Effector memory CD8-positive, alpha-beta T cell (primary cell): ENCODE results near the gene C16orf87.

ENCODE experiments used
- ATAC-seq: fragments of 150-1000 bp; cut with Tn5 transposase; replicated peaks from 2 replicates; pipeline ENCODE4 v1.10.0; 2021; ENCODE audit warnings: mild to moderate bottlenecking, moderate library complexity
- DNase-seq, 3 experiments: peaks; one replicate each; pipeline ENCODE4 v3.0.0; 2021
- H3K27ac Mint-ChIP-seq, 2 donors: one replicate each; pipeline ENCODE4 v1.8.0; 2022; ENCODE audit warnings: mild to moderate bottlenecking in 2 of 2, mixed read lengths in 2 of 2, moderate library complexity in 2 of 2
- H3K27me3 Mint-ChIP-seq, 2 donors: one replicate each; pipeline ENCODE4 v1.8.0; 2022; ENCODE audit warnings: mixed read lengths in 2 of 2
- H3K36me3 Mint-ChIP-seq: one replicate; pipeline ENCODE4 v1.8.0; 2022; ENCODE audit warnings: mild to moderate bottlenecking, moderate library complexity, mixed read lengths; ENCODE audit not compliant: insufficient read depth
- H3K4me1 Mint-ChIP-seq, 2 donors: one replicate each; pipeline ENCODE4 v1.8.0; 2022; ENCODE audit warnings: low read depth in 2 of 2, mixed read lengths in 2 of 2
- H3K4me3 Mint-ChIP-seq, 2 donors: one replicate each; pipeline ENCODE4 v1.8.0; 2022; ENCODE audit warnings: mild to moderate bottlenecking in 2 of 2, mixed read lengths in 2 of 2, moderate library complexity in 2 of 2
- H3K9me3 Mint-ChIP-seq, 2 donors: one replicate each; pipeline ENCODE4 v1.8.0; 2022; ENCODE audit warnings: mixed read lengths in 2 of 2

Gene C16orf87

GRCh38 chr16:46832757-46833459, 1.9 kb upstream of the C16orf87 start:
- ATAC-seq, result no peak
- no peak for DNase-seq
- Mint-ChIP-seq H3K9me3 (no peaks in the 10 kb centered on the region), H3K36me3 (peaks cover 12% of the 10 kb centered on the region), H3K4me3 (no peak overlapping the region), H3K4me1 (peaks cover 13 to 20% of the 10 kb centered on the region in 2 donors), H3K27me3 (no peaks in the 10 kb centered on the region), H3K27ac (no peak overlapping the region)

- peak overlapping the region; percentile 80 to 95 for H3K4me3 Mint-ChIP-seq
- H3K36me3 Mint-ChIP-seq, result peaks cover 12% of the 10 kb centered on the region
- H3K27ac Mint-ChIP-seq, result peak overlapping the region; percentile 91 to 97
- peak; percentile 33 for ATAC-seq
- peaks cover 16 to 27% of the 10 kb centered on the region in 2 donors for H3K4me1 Mint-ChIP-seq
- peak; percentile 29 to 36 (median 31) for DNase-seq
- no peaks in the 10 kb centered on the region for H3K9me3 Mint-ChIP-seq
- no peaks in the 10 kb centered on the region for H3K27me3 Mint-ChIP-seq
Observed at GRCh38 chr16:46830417-46830901, 521 bp downstream of the C16orf87 start.

- Mint-ChIP-seq H3K27ac (no peak overlapping the region), H3K36me3 (peaks cover 10% of the 10 kb centered on the region), H3K4me1 (peaks cover 16 to 33% of the 10 kb centered on the region in 2 donors), H3K4me3 (peak overlapping the region; percentile 80 to 95), H3K9me3 (no peaks in the 10 kb centered on the region), H3K27me3 (no peaks in the 10 kb centered on the region)
- DNase-seq (no peak), ATAC-seq (no peak)
Observed at GRCh38 chr16:46828943-46829342, 2.0 kb downstream of the C16orf87 start.

GRCh38 chr16:46828292-46828691, 2.7 kb downstream of the C16orf87 start:
- H3K36me3 Mint-ChIP-seq, result peaks cover 10% of the 10 kb centered on the region
- no peak overlapping the region for H3K27ac Mint-ChIP-seq
- H3K4me1 Mint-ChIP-seq, result peaks cover 16 to 36% of the 10 kb centered on the region in 2 donors
- H3K9me3 Mint-ChIP-seq, result no peaks in the 10 kb centered on the region
- H3K27me3 Mint-ChIP-seq, result no peaks in the 10 kb centered on the region
- no peak overlapping the region for H3K4me3 Mint-ChIP-seq
- ATAC-seq (no peak), DNase-seq (no peak)

- Mint-ChIP-seq H3K27ac (peak overlapping the region in 1 of 2 donors; percentile 41), H3K4me3 (no peak overlapping the region)
Observed at GRCh38 chr16:46826631-46827030, 4.3 kb downstream of the C16orf87 start.

GRCh38 chr16:46822270-46822669, 8.7 kb downstream of the C16orf87 start:
- ATAC-seq (no peak), DNase-seq (no peak)
- Mint-ChIP-seq H3K36me3 (peaks cover 3% of the 10 kb centered on the region), H3K4me1 (peaks cover 2 to 16% of the 10 kb centered on the region in 2 donors), H3K4me3 (no peak overlapping the region), H3K27me3 (no peaks in the 10 kb centered on the region), H3K27ac (no peak overlapping the region), H3K9me3 (no peaks in the 10 kb centered on the region)

More at GRCh38 chr16:46826631-46827030, 4.3 kb downstream of the C16orf87 start:
- Mint-ChIP-seq H3K4me1 (peaks cover 16 to 36% of the 10 kb centered on the region in 2 donors), H3K36me3 (peaks cover 10% of the 10 kb centered on the region), H3K9me3 (no peaks in the 10 kb centered on the region), H3K27me3 (no peaks in the 10 kb centered on the region)
- no peak for DNase-seq
- ATAC-seq, result no peak

GRCh38 chr16:46817961-46818360, 13.0 kb downstream of the C16orf87 start:
- H3K36me3 Mint-ChIP-seq, result peaks cover 7% of the 10 kb centered on the region
- H3K27ac Mint-ChIP-seq, result no peak overlapping the region
- no peaks in the 10 kb centered on the region for H3K27me3 Mint-ChIP-seq
- no peak for DNase-seq
- no peak for ATAC-seq
- H3K4me3 Mint-ChIP-seq, result no peak overlapping the region
- H3K4me1 Mint-ChIP-seq, result peaks cover 18 to 24% of the 10 kb centered on the region in 2 donors
- H3K9me3 Mint-ChIP-seq, result no peaks in the 10 kb centered on the region

GRCh38 chr16:46814790-46815189, 16.2 kb downstream of the C16orf87 start:
- Mint-ChIP-seq H3K27ac (peak overlapping the region in 1 of 2 donors; percentile 33), H3K27me3 (no peaks in the 10 kb centered on the region), H3K4me3 (peak overlapping the region; percentile 26 to 46), H3K4me1 (peaks cover 24 to 33% of the 10 kb centered on the region in 2 donors), H3K9me3 (no peaks in the 10 kb centered on the region), H3K36me3 (peaks cover 7% of the 10 kb centered on the region)
- no peak for ATAC-seq
- DNase-seq, result no peak

- peaks cover 3% of the 10 kb centered on the region for H3K36me3 Mint-ChIP-seq
- no peaks in the 10 kb centered on the region for H3K9me3 Mint-ChIP-seq
- ATAC-seq (no peak), DNase-seq (no peak)
- H3K27ac Mint-ChIP-seq, result no peak overlapping the region
- no peak overlapping the region for H3K4me3 Mint-ChIP-seq
- no peaks in the 10 kb centered on the region for H3K27me3 Mint-ChIP-seq
- H3K4me1 Mint-ChIP-seq, result peaks cover 24 to 33% of the 10 kb centered on the region in 2 donors
Observed at GRCh38 chr16:46813611-46814010, 17.4 kb downstream of the C16orf87 start.

- DNase-seq (no peak), ATAC-seq (no peak)
- Mint-ChIP-seq H3K36me3 (peaks cover 3% of the 10 kb centered on the region), H3K27ac (peak overlapping the region in 1 of 2 donors; percentile 13), H3K9me3 (no peaks in the 10 kb centered on the region), H3K4me1 (peaks cover 25 to 34% of the 10 kb centered on the region in 2 donors), H3K27me3 (no peaks in the 10 kb centered on the region), H3K4me3 (no peak overlapping the region)
Observed at GRCh38 chr16:46812781-46813540, 18.0 kb downstream of the C16orf87 start.

- no peak for ATAC-seq
- no peak for DNase-seq
- H3K4me1 Mint-ChIP-seq, result peaks cover 25 to 32% of the 10 kb centered on the region in 2 donors
- no peaks in the 10 kb centered on the region for H3K9me3 Mint-ChIP-seq
- no peak overlapping the region for H3K4me3 Mint-ChIP-seq
- H3K27ac Mint-ChIP-seq, result no peak overlapping the region
- no peaks in the 10 kb centered on the region for H3K27me3 Mint-ChIP-seq
- H3K36me3 Mint-ChIP-seq, result peaks cover 3% of the 10 kb centered on the region
Observed at GRCh38 chr16:46811682-46812081, 19.3 kb downstream of the C16orf87 start.

GRCh38 chr16:46808997-46809396, 22.0 kb downstream of the C16orf87 start:
- H3K9me3 Mint-ChIP-seq, result no peaks in the 10 kb centered on the region
- ATAC-seq (no peak), DNase-seq (no peak)
- no peaks in the 10 kb centered on the region for H3K27me3 Mint-ChIP-seq
- H3K4me1 Mint-ChIP-seq, result peaks cover 16 to 19% of the 10 kb centered on the region in 2 donors
- no peak overlapping the region for H3K4me3 Mint-ChIP-seq
- peaks cover 5% of the 10 kb centered on the region for H3K36me3 Mint-ChIP-seq
- no peak overlapping the region for H3K27ac Mint-ChIP-seq

- H3K9me3 Mint-ChIP-seq, result no peaks in the 10 kb centered on the region
- ATAC-seq, result no peak
- peaks cover 6% of the 10 kb centered on the region for H3K36me3 Mint-ChIP-seq
- no peak overlapping the region for H3K27ac Mint-ChIP-seq
- no peak for DNase-seq
- H3K27me3 Mint-ChIP-seq, result no peaks in the 10 kb centered on the region
- H3K4me3 Mint-ChIP-seq, result no peak overlapping the region
- H3K4me1 Mint-ChIP-seq, result peaks cover 8 to 9% of the 10 kb centered on the region in 2 donors
Observed at GRCh38 chr16:46807336-46807735, 23.6 kb downstream of the C16orf87 start.
